ENCODE results near the gene OR52N1. TPM values are rescaled to one million over a fixed set of nuclear protein-coding genes. Genes with fewer than 3 reads are reported as not detected.

OR52N1 gene
- total RNA-seq (2014; rRNA removed; shearing (Covaris generic)) = not detected in 2 replicates

- no peaks in the 10 kb centered on the region for H3K4me1 ChIP-seq (replicated peaks)
- no peaks in the 10 kb centered on the region for H3K27me3 ChIP-seq (replicated peaks)
- H3K36me3 ChIP-seq = no peaks in the 10 kb centered on the region
- H3K4me3 ChIP-seq = no peak within 1 kb of the TSS
- no peak for DNase-seq (ENCODE audit: low read depth in 1 of 2, low spot score in 2 of 2)
- H3K27ac ChIP-seq = no peak within 1 kb of the TSS
- no peaks in the 10 kb centered on the region for H3K9me3 ChIP-seq (replicated peaks)
Observed at GRCh38 chr11:5791165-5791564, at the start of gene OR52N1. Gene OR52N1, minus strand, starts transcription at chr11:5791265. Its CDS starts 2,449 bp downstream, at chr11:5788816.

DNA sequence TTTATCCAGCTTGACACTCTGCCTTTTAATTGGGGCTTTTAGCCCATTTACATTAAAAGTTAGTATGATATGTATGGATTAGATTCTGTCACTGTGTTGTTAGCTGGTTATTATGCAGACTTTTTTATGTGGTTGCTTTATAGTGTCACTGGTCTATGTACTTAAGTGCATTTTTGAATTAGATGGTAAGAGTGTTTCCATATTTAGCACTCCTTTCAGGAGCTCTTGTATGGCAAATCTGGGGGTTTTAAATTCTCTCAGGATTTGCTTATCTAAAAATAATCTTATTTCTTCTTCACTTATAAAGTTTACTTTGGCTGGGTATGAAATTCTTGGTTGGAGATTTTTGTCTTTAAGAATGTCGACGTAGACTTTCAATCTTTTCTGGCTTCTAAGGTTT lies 46.6 kb upstream of the OR52N1 start:
- H3K36me3 ChIP-seq = no peaks in the 10 kb centered on the region
- no peaks in the 10 kb centered on the region for H3K27me3 ChIP-seq (replicated peaks)
- no peaks in the 10 kb centered on the region for H3K9me3 ChIP-seq (replicated peaks)
- no peak for DNase-seq (ENCODE audit: low read depth in 1 of 2, low spot score in 2 of 2)
- no peak overlapping the region for H3K4me3 ChIP-seq
- no peak overlapping the region for H3K27ac ChIP-seq
- H3K4me1 ChIP-seq (replicated peaks) = no peaks in the 10 kb centered on the region

- Histone ChIP-seq H3K9me3 (replicated peaks) (no peaks in the 10 kb centered on the region), H3K27me3 (replicated peaks) (no peaks in the 10 kb centered on the region), H3K4me1 (replicated peaks) (no peaks in the 10 kb centered on the region), H3K27ac (no peak overlapping the region), H3K36me3 (no peaks in the 10 kb centered on the region), H3K4me3 (no peak overlapping the region)
- DNase-seq (ENCODE audit: low read depth in 1 of 2, low spot score in 2 of 2) = no peak
Observed at GRCh38 chr11:5833446-5833845, 42.4 kb upstream of the OR52N1 start.

DNA sequence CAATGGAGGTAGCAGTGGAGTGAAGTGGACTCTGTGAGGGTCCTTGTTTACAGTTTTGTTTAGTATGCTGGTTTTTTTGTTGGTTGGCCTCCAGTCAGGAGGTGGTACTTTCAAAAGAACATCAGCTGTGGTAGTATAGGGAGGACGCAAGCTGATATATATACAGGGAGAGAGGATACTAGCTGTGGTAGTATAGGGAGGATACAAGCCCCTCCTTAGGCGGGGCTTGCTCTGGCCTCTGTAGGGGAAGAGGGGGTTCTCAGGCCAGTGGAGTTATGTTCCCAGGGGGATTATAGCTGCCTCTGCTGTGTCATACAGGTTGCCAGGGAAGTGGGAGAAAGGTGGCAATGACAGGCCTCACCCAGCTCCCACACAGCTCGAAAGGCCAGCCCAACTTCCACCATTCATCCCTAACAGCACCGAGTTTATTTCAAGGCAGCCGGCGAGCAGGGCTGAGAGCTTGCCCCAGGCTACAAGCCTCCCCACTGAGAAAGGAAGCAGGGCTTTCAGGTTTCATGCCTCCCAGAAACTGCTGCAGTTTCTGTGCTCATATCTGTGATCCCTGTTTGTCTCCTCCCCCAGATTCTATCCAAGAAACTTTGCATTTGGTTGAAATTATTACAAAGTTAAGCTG lies 40.2 kb upstream of the OR52N1 start:
- Histone ChIP-seq H3K27ac (no peak overlapping the region), H3K4me3 (no peak overlapping the region)
- no peak for DNase-seq (ENCODE audit: low read depth in 1 of 2, low spot score in 2 of 2)

GRCh38 chr11:5818245-5818886 lies 27.3 kb upstream of the OR52N1 start:
- DNase-seq (ENCODE audit: low read depth in 1 of 2, low spot score in 2 of 2) = no peak
- H3K27ac ChIP-seq = no peak overlapping the region
- H3K36me3 ChIP-seq = no peaks in the 10 kb centered on the region
- no peaks in the 10 kb centered on the region for H3K4me1 ChIP-seq (replicated peaks)
- H3K4me3 ChIP-seq = no peak overlapping the region
- H3K9me3 ChIP-seq (replicated peaks) = no peaks in the 10 kb centered on the region
- H3K27me3 ChIP-seq (replicated peaks) = no peaks in the 10 kb centered on the region

More for the DNA sequence above, 40.2 kb upstream of the OR52N1 start:
- no peaks in the 10 kb centered on the region for H3K36me3 ChIP-seq
- no peaks in the 10 kb centered on the region for H3K27me3 ChIP-seq (replicated peaks)
- no peaks in the 10 kb centered on the region for H3K4me1 ChIP-seq (replicated peaks)
- no peaks in the 10 kb centered on the region for H3K9me3 ChIP-seq (replicated peaks)

DNA sequence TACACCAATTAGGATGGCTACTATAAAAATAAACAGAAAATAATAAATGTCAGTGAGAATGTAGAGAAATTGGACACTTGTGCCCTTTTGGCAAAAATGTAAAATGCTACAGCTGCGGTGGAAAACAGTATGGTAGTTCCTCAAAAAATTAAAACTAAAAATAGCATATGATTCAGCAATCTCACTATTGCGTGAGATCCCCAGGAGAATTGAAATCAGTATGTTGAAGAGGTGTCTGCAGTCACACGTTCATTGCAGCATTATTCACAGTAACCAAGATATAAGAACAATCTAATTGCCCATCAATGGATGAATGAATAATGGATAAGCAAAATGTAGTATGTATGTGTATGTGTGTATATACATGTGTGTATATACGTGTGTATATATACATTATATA lies 24.5 kb upstream of the OR52N1 start:
- no peaks in the 10 kb centered on the region for H3K4me1 ChIP-seq (replicated peaks)
- DNase-seq (ENCODE audit: low read depth in 1 of 2, low spot score in 2 of 2) = no peak
- H3K36me3 ChIP-seq = no peaks in the 10 kb centered on the region
- H3K27ac ChIP-seq = no peak overlapping the region
- H3K4me3 ChIP-seq = no peak overlapping the region
- H3K9me3 ChIP-seq (replicated peaks) = no peaks in the 10 kb centered on the region
- no peaks in the 10 kb centered on the region for H3K27me3 ChIP-seq (replicated peaks)

DNA sequence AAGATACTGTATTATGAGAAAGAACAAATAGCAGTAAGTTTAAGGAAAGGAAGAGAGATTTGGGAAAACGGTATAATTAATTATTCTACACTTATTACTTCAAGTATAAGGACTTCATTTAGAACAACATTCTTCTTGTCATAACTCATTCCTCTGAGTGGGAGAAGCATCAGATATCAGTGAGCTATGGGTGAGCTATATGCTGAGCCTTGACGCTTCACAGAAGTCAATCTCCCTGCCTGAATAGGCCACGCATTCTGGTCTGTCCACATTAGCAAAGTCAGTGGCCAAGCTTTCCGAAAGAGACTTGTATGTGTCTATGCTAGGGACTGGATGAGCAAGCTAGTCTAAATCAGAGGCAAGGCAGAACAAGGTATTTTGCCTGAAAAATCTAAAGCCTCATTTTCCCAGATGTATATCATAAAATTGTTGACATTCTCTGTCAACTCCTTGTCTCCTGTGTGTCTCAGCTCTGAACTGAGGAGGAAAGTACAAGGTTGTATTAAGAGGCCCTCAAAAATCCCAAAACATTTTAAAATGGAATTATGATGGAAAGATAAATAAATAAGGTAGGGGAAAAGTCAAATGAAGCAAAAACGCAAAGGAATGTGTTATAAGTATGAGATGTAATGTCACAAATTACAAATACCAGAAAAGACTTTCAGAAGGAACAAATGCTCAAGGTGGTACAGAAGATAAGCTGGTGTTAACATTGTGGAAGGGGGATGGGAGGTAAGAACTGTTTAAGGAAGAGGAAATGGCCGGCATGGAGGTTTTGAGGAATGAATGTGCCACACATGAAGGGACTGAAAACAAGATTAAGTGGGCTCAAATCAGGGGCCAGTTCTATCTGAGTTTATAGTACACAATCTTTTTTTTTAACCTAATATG lies 19.1 kb upstream of the OR52N1 start:
- H3K27ac ChIP-seq = no peak overlapping the region
- H3K9me3 ChIP-seq (replicated peaks) = no peaks in the 10 kb centered on the region
- no peak overlapping the region for H3K4me3 ChIP-seq
- H3K4me1 ChIP-seq (replicated peaks) = no peaks in the 10 kb centered on the region
- no peak for DNase-seq (ENCODE audit: low read depth in 1 of 2, low spot score in 2 of 2)
- no peaks in the 10 kb centered on the region for H3K36me3 ChIP-seq
- H3K27me3 ChIP-seq (replicated peaks) = no peaks in the 10 kb centered on the region

GRCh38 chr11:5809122-5809519 lies 18.1 kb upstream of the OR52N1 start:
- Histone ChIP-seq H3K4me3 (peak overlapping the region; percentile 23), H3K27ac (no peak overlapping the region), H3K27me3 (replicated peaks) (no peaks in the 10 kb centered on the region), H3K36me3 (no peaks in the 10 kb centered on the region), H3K9me3 (replicated peaks) (no peaks in the 10 kb centered on the region), H3K4me1 (replicated peaks) (no peaks in the 10 kb centered on the region)
- no peak for DNase-seq (ENCODE audit: low read depth in 1 of 2, low spot score in 2 of 2)

GRCh38 chr11:5808500-5809121 lies 17.5 kb upstream of the OR52N1 start, which contains the start of gene OR52N2:
Gene OR52N2, plus strand, starts transcription at chr11:5808924. Its CDS starts 11,412 bp downstream, at chr11:5820336.
- Histone ChIP-seq H3K27me3 (replicated peaks) (no peaks in the 10 kb centered on the region), H3K27ac (no peak within 1 kb of the TSS), H3K9me3 (replicated peaks) (no peaks in the 10 kb centered on the region), H3K36me3 (no peaks in the 10 kb centered on the region), H3K4me1 (replicated peaks) (no peaks in the 10 kb centered on the region), H3K4me3 (peak within 1 kb of the TSS; percentile 23)
- DNase-seq (ENCODE audit: low read depth in 1 of 2, low spot score in 2 of 2) = peak; percentile 31 to 53

GRCh38 chr11:5807580-5807979 lies 16.5 kb upstream of the OR52N1 start:
- Histone ChIP-seq H3K4me1 (replicated peaks) (no peaks in the 10 kb centered on the region), H3K36me3 (no peaks in the 10 kb centered on the region), H3K27ac (no peak overlapping the region), H3K27me3 (replicated peaks) (no peaks in the 10 kb centered on the region), H3K9me3 (replicated peaks) (no peaks in the 10 kb centered on the region), H3K4me3 (no peak overlapping the region)
- no peak for DNase-seq (ENCODE audit: low read depth in 1 of 2, low spot score in 2 of 2)

GRCh38 chr11:5803982-5804381 lies 12.9 kb upstream of the OR52N1 start:
- Histone ChIP-seq H3K27me3 (replicated peaks) (no peaks in the 10 kb centered on the region), H3K4me3 (no peak overlapping the region), H3K4me1 (replicated peaks) (no peaks in the 10 kb centered on the region), H3K27ac (no peak overlapping the region), H3K36me3 (no peaks in the 10 kb centered on the region), H3K9me3 (replicated peaks) (no peaks in the 10 kb centered on the region)
- DNase-seq (ENCODE audit: low read depth in 1 of 2, low spot score in 2 of 2) = no peak

DNA sequence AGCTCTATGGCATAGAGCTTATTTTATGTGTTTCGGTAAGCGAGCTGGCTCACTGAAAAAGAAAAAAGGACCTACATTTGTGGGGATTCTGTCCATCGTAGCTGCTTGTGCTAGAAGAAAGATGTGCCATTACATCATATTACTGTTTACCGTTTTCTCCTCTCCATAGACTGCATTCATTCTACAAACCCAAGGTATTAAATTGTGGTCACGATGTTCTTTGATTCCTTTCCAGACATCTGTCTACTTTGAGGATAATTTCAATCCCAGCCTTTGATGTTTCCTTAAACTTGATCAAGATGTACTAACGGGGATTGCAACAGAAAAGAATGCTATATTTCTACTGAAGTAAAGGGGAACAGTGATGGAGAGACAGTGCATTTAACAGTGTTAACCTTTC lies 5.5 kb upstream of the OR52N1 start:
- H3K36me3 ChIP-seq = no peaks in the 10 kb centered on the region
- H3K27me3 ChIP-seq (replicated peaks) = no peaks in the 10 kb centered on the region
- H3K4me1 ChIP-seq (replicated peaks) = no peaks in the 10 kb centered on the region
- H3K9me3 ChIP-seq (replicated peaks) = no peaks in the 10 kb centered on the region
- no peak overlapping the region for H3K27ac ChIP-seq
- no peak overlapping the region for H3K4me3 ChIP-seq
- no peak for DNase-seq (ENCODE audit: low read depth in 1 of 2, low spot score in 2 of 2)

- no peaks in the 10 kb centered on the region for H3K27me3 ChIP-seq (replicated peaks)
- H3K4me1 ChIP-seq (replicated peaks) = no peaks in the 10 kb centered on the region
- no peak for DNase-seq (ENCODE audit: low read depth in 1 of 2, low spot score in 2 of 2)
- no peak within 1 kb of the TSS for H3K27ac ChIP-seq
- H3K4me3 ChIP-seq = no peak within 1 kb of the TSS
- no peaks in the 10 kb centered on the region for H3K36me3 ChIP-seq
- H3K9me3 ChIP-seq (replicated peaks) = no peaks in the 10 kb centered on the region
Observed at GRCh38 chr11:5783255-5783654, 7.8 kb downstream of the OR52N1 start, which contains the start of gene OR52N5. Gene OR52N5, minus strand, starts transcription at chr11:5783355. Its CDS starts 4,721 bp downstream, at chr11:5778634.
